Measurements from ENCODE around the gene LZTS3. TPM values are rescaled to one million over a fixed set of nuclear protein-coding genes. Genes with fewer than 3 reads are reported as not detected.
"Not testable (repeated sequence)": the region's sequence is repeated elsewhere in the genome, so short reads cannot be mapped to it uniquely, and the experiment has no call there.

The LZTS3 gene
- total and polyA plus RNA-seq, 10 donors = 0.64 to 5.5 (median 1.8) TPM

GRCh38 chr20:3156811-3157619, 16.3 kb downstream of the LZTS3 start:
- Histone ChIP-seq H3K9me3 (no peaks in the 10 kb centered on the region), H3K4me3 (peak overlapping the region in 2 of 8 donors; percentile 76 to 88), H3K27ac (peak overlapping the region; percentile 13 to 91 (median 24)), H3K36me3 (peaks cover 0 to 40% (median 6%) of the 10 kb centered on the region in 6 donors), H3K4me1 (peaks cover 21 to 79% (median 59%) of the 10 kb centered on the region in 6 donors), H3K27me3 (replicated peaks in 1 of 7) (no peaks in the 10 kb centered on the region)
- DNase-seq = no peak
- WGBS, 5 donors = 52 to 68% (median 55%) methylated on average over 8 of the region's 8 CpGs
- TF ChIP-seq POLR2A (IDR thresholded peaks at IDR 0.05) (no peak), POLR2AphosphoS5 (IDR thresholded peaks at IDR 0.05) (no peak)
- TF ChIP-seq, protein P1, sequence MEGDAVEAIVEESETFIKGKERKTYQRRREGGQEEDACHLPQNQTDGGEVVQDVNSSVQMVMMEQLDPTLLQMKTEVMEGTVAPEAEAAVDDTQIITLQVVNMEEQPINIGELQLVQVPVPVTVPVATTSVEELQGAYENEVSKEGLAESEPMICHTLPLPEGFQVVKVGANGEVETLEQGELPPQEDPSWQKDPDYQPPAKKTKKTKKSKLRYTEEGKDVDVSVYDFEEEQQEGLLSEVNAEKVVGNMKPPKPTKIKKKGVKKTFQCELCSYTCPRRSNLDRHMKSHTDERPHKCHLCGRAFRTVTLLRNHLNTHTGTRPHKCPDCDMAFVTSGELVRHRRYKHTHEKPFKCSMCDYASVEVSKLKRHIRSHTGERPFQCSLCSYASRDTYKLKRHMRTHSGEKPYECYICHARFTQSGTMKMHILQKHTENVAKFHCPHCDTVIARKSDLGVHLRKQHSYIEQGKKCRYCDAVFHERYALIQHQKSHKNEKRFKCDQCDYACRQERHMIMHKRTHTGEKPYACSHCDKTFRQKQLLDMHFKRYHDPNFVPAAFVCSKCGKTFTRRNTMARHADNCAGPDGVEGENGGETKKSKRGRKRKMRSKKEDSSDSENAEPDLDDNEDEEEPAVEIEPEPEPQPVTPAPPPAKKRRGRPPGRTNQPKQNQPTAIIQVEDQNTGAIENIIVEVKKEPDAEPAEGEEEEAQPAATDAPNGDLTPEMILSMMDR (IDR thresholded peaks at IDR 0.05 in 8 of 11, conservative IDR thresholded peaks at IDR 0.05 in 3 of 11) = no peak
- intact Hi-C loops (cut with DNase I; ENCODE audit: low total_unique reads) = no loop called here

- H3K4me1 ChIP-seq = peaks cover 3 to 95% (median 49%) of the 10 kb centered on the region in 6 donors
- H3K27me3 ChIP-seq (replicated peaks in 1 of 7); H3K9me3 ChIP-seq; intact Hi-C loops (cut with DNase I; ENCODE audit: low total_unique reads); DNase-seq; H3K4me3 ChIP-seq; H3K27ac ChIP-seq: not testable (repeated sequence)
- H3K36me3 ChIP-seq = peaks cover 3 to 82% (median 31%) of the 10 kb centered on the region in 6 donors
- 78 to 93% (median 90%) methylated on average over 10 of the region's 10 CpGs for WGBS, 5 donors
These were observed 21.2 kb downstream of the LZTS3 start for GRCh38 chr20:3152057-3152644.

- H3K4me1 ChIP-seq = peaks cover 0 to 85% (median 38%) of the 10 kb centered on the region in 6 donors
- no peaks in the 10 kb centered on the region for H3K9me3 ChIP-seq
- no peak overlapping the region for H3K27ac ChIP-seq
- DNase-seq = no peak
- peaks cover 3 to 90% (median 38%) of the 10 kb centered on the region in 6 donors for H3K36me3 ChIP-seq
- intact Hi-C loops (cut with DNase I; ENCODE audit: low total_unique reads) = no loop called here
- TF ChIP-seq POLR2AphosphoS5 (IDR thresholded peaks at IDR 0.05) (no peak), POLR2A (IDR thresholded peaks at IDR 0.05) (no peak)
- TF ChIP-seq, protein P1 (IDR thresholded peaks at IDR 0.05 in 8 of 11, conservative IDR thresholded peaks at IDR 0.05 in 3 of 11) = no peak
- no peak overlapping the region for H3K4me3 ChIP-seq
- no peaks in the 10 kb centered on the region for H3K27me3 ChIP-seq (replicated peaks in 1 of 7)
These were observed 22.4 kb downstream of the LZTS3 start for GRCh38 chr20:3150908-3151307.

- no peak overlapping the region for H3K4me3 ChIP-seq
- WGBS, 5 donors = 87 to 96% (median 93%) methylated on average over 10 of the region's 10 CpGs
- H3K4me1 ChIP-seq = peaks cover 0 to 46% (median 12%) of the 10 kb centered on the region in 6 donors
- no peak for DNase-seq
- peaks cover 0 to 8% (median 0%) of the 10 kb centered on the region in 8 donors for H3K9me3 ChIP-seq
- TF ChIP-seq POLR2AphosphoS5 (IDR thresholded peaks at IDR 0.05) (no peak), POLR2A (IDR thresholded peaks at IDR 0.05) (no peak)
- TF ChIP-seq, protein P1 (IDR thresholded peaks at IDR 0.05 in 8 of 11, conservative IDR thresholded peaks at IDR 0.05 in 3 of 11) = no peak
- intact Hi-C loops (cut with DNase I; ENCODE audit: low total_unique reads) = no loop called here
- H3K27ac ChIP-seq = no peak overlapping the region
- H3K27me3 ChIP-seq (replicated peaks in 1 of 7) = no peaks in the 10 kb centered on the region
- H3K36me3 ChIP-seq = peaks cover 3 to 72% (median 32%) of the 10 kb centered on the region in 6 donors
These were observed 26.5 kb downstream of the LZTS3 start for GRCh38 chr20:3146732-3147341.

All from spleen (tissue), 11 donors.